Small intestine (tissue), 7 donors: ENCODE data around the gene PRR18. TPM values are rescaled to one million over a fixed set of nuclear protein-coding genes. Genes with fewer than 3 reads are reported as not detected.
A peak's percentile ranks its signal among the peaks of the same experiment; 100 is the strongest.

Source experiments
- DNase-seq, 2 donors: peaks; one replicate each; pipeline versions ENCODE4 v3.0.0 to v3.0.0-alpha.2; 2013
- FAIRE-seq: peaks from 2 replicates; lab custom pipeline; 2012; peaks lifted over from hg19 to GRCh38; lab: Jason Lieb, UNC
- H3K27ac ChIP-seq, 3 donors: one replicate each; pipeline ENCODE4 v1.5.1; 2013; ENCODE audit warnings: low read length in 2 of 3, mild to moderate bottlenecking in 2 of 3, control low read depth in 1 of 3, inconsistent platforms in 1 of 3, low read depth in 1 of 3, moderate library complexity in 1 of 3
- H3K27me3 ChIP-seq, 3 donors: one replicate each; pipeline ENCODE4 v1.6.1; 2013; ENCODE audit warnings: low read length in 3 of 3, inconsistent platforms in 1 of 3; ENCODE audit not compliant: control insufficient read depth in 3 of 3, insufficient read depth in 3 of 3
- H3K36me3 ChIP-seq, 3 donors: one replicate each; pipeline ENCODE4 v1.6.1; 2013; ENCODE audit warnings: low read length in 3 of 3, inconsistent platforms in 1 of 3, low read depth in 1 of 3, mild to moderate bottlenecking in 1 of 3, moderate library complexity in 1 of 3; ENCODE audit not compliant: control insufficient read depth in 3 of 3, insufficient read depth in 2 of 3
- H3K4me1 ChIP-seq, 3 donors: one replicate each; pipeline ENCODE4 v1.6.1; 2013; ENCODE audit warnings: low read length in 2 of 3, inconsistent platforms in 1 of 3, low read depth in 1 of 3, mild to moderate bottlenecking in 1 of 3, moderate library complexity in 1 of 3; ENCODE audit not compliant: control insufficient read depth in 3 of 3, insufficient read depth in 2 of 3
- H3K4me3 ChIP-seq, 3 donors: one replicate each; pipeline ENCODE4 v1.5.1; 2013; ENCODE audit warnings: low read length in 3 of 3, control low read depth in 1 of 3, inconsistent platforms in 1 of 3, low read depth in 1 of 3, mild to moderate bottlenecking in 1 of 3, moderate library complexity in 1 of 3
- H3K9me3 ChIP-seq, 2 donors: one replicate each; pipeline ENCODE4 v1.6.1; 2013; ENCODE audit warnings: low read depth in 1 of 2, low read length in 1 of 2; ENCODE audit not compliant: control insufficient read depth in 2 of 2, insufficient read depth in 1 of 2
- WGBS, 3 donors: extraction: QIAGEN DNeasy Blood & Tissue Kit; methylation state at CpG; one replicate each; pipeline ENCODE4 v1.1.7; 2013; 5-methylcytosine and 5-hydroxymethylcytosine counted together
- polyA plus RNA-seq, 4 donors: library from polyadenylated mRNA; stranded (reverse) in 3 of 4; unstranded in 1 of 4; fragments of 200-250 nt in 3 of 4; fragments of 120-200 nt in 1 of 4; gene quantifications; one replicate each; pipeline versions ENCODE4 v1.2.1 to v1.2.3, GENCODE V29; 2013
- donor health status: healthy with polysubstance abuse.
- donor health status: control.
- donor health status: control.
- donor health status: Bipolar disorder and iron deficiency.
- donor health status: healthy.

PRR18 gene
- polyA plus RNA-seq, 4 donors: 0.43 to 0.68 (median 0.45) TPM; not detected in 1

- Histone ChIP-seq H3K4me3 (no peak overlapping the region), H3K27me3 (no peaks in the 10 kb centered on the region), H3K27ac (peak overlapping the region in 2 of 3 donors; percentile 55 to 75), H3K36me3 (peaks cover 0 to 15% (median 0%) of the 10 kb centered on the region in 3 donors), H3K9me3 (no peaks in the 10 kb centered on the region), H3K4me1 (peaks cover 0 to 9% (median 0%) of the 10 kb centered on the region in 3 donors)
- WGBS, 3 donors: 21 to 66% (median 43%) methylated on average over 11 of the region's 11 CpGs
- FAIRE-seq (no peak), DNase-seq (peak; percentile 63 to 77)
Observed at GRCh38 chr6:166315436-166315835, 7.2 kb upstream of the PRR18 start.

GRCh38 chr6:166314454-166314853 lies 6.3 kb upstream of the PRR18 start:
- Histone ChIP-seq H3K27ac (no peak overlapping the region), H3K27me3 (peaks cover 0 to 8% (median 0%) of the 10 kb centered on the region in 3 donors), H3K9me3 (no peaks in the 10 kb centered on the region), H3K36me3 (peaks cover 0 to 14% (median 0%) of the 10 kb centered on the region in 3 donors), H3K4me1 (peaks cover 0 to 11% (median 0%) of the 10 kb centered on the region in 3 donors), H3K4me3 (no peak overlapping the region)
- FAIRE-seq: no peak
- 79 to 89% (median 81%) methylated on average over 9 of the region's 9 CpGs for WGBS, 3 donors
- DNase-seq: no peak

GRCh38 chr6:166313255-166314070 lies 5.3 kb upstream of the PRR18 start:
- FAIRE-seq: no peak

GRCh38 chr6:166312832-166313231 lies 4.6 kb upstream of the PRR18 start:
- H3K36me3 ChIP-seq: no peaks in the 10 kb centered on the region
- no peak overlapping the region for H3K27ac ChIP-seq
- no peaks in the 10 kb centered on the region for H3K9me3 ChIP-seq
- WGBS, 3 donors: 78 to 83% (median 78%) methylated on average over 1 of the region's 1 CpG
- H3K4me1 ChIP-seq: peaks cover 0 to 13% (median 0%) of the 10 kb centered on the region in 3 donors
- FAIRE-seq (no peak), DNase-seq (no peak)
- H3K27me3 ChIP-seq: peaks cover 0 to 16% (median 0%) of the 10 kb centered on the region in 3 donors
- no peak overlapping the region for H3K4me3 ChIP-seq

More at GRCh38 chr6:166313255-166314070, 5.3 kb upstream of the PRR18 start:
- DNase-seq: peak; percentile 33 to 50
- Histone ChIP-seq H3K36me3 (peaks cover 0 to 4% (median 0%) of the 10 kb centered on the region in 3 donors), H3K9me3 (no peaks in the 10 kb centered on the region), H3K27me3 (peaks cover 0 to 15% (median 0%) of the 10 kb centered on the region in 3 donors), H3K4me1 (peaks cover 0 to 13% (median 0%) of the 10 kb centered on the region in 3 donors), H3K27ac (no peak overlapping the region), H3K4me3 (no peak overlapping the region)
- 55 to 60% (median 55%) methylated on average over 18 of the region's 18 CpGs for WGBS, 3 donors

- Histone ChIP-seq H3K36me3 (no peaks in the 10 kb centered on the region), H3K27ac (no peak overlapping the region), H3K9me3 (no peaks in the 10 kb centered on the region), H3K4me1 (peaks cover 3 to 24% (median 4%) of the 10 kb centered on the region in 3 donors), H3K4me3 (no peak overlapping the region), H3K27me3 (peaks cover 2 to 25% (median 4%) of the 10 kb centered on the region in 3 donors)
- no peak for DNase-seq
- 93 to 94% (median 94%) methylated on average over 12 of the region's 12 CpGs for WGBS, 3 donors
- no peak for FAIRE-seq
Observed at GRCh38 chr6:166310634-166311033, 2.4 kb upstream of the PRR18 start.

- no peak overlapping the region for H3K27ac ChIP-seq
- no peaks in the 10 kb centered on the region for H3K9me3 ChIP-seq
- H3K36me3 ChIP-seq: no peaks in the 10 kb centered on the region
- DNase-seq: no peak
- FAIRE-seq: no peak
- peaks cover 2 to 27% (median 4%) of the 10 kb centered on the region in 3 donors for H3K27me3 ChIP-seq
- 51 to 76% (median 59%) methylated on average over 9 of the region's 9 CpGs for WGBS, 3 donors
- no peak overlapping the region for H3K4me3 ChIP-seq
- peaks cover 4 to 27% (median 4%) of the 10 kb centered on the region in 3 donors for H3K4me1 ChIP-seq
Observed at GRCh38 chr6:166309977-166310376, 1.8 kb upstream of the PRR18 start.

- H3K36me3 ChIP-seq: no peaks in the 10 kb centered on the region
- H3K27me3 ChIP-seq: peaks cover 2 to 29% (median 4%) of the 10 kb centered on the region in 3 donors
- peaks cover 4 to 23% (median 4%) of the 10 kb centered on the region in 3 donors for H3K4me1 ChIP-seq
- 28 to 56% (median 39%) methylated on average over 11 of the region's 11 CpGs for WGBS, 3 donors
- H3K9me3 ChIP-seq: no peaks in the 10 kb centered on the region
- FAIRE-seq (no peak), DNase-seq (peak in 1 of 2 donors; percentile 46)
- no peak overlapping the region for H3K27ac ChIP-seq
- H3K4me3 ChIP-seq: peak overlapping the region in 2 of 3 donors; percentile 44 to 75
Observed at GRCh38 chr6:166308769-166309589, 787 bp upstream of the PRR18 start.
